ENCODE data around the gene GRAMD4. TPM values are rescaled to one million over a fixed set of nuclear protein-coding genes. Genes with fewer than 3 reads are reported as not detected.

The GRAMD4 gene
- polyA plus RNA-seq, 1 of the 3 experiments (the other 2 are of a cell fraction), result 15.5 TPM

DNA sequence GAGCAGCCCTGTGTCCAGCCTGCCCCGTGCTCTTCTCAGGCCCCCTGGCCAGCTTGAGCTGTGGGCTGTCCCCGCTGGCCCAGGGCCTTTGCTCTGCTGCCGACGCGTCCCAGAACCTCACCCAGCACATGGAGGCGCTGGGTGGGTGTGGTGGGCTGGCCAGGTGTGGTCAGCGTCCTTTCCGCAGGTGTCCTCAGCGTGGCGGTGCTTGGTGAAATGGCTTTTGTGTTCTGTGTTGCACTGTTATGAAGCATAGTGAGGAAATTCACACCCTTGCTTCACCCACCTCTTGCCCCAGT is 37.4 kb downstream of the GRAMD4 start:
- TF ChIP-seq MXI1 (IDR thresholded peaks at IDR 0.05; ENCODE audit: low read depth, low read length) (no peak), NFIC (IDR thresholded peaks at IDR 0.05; ENCODE audit: borderline replicate concordance) (no peak), FOXJ3 (CRISPR knock-in tag; IDR thresholded peaks at IDR 0.05) (no peak), GABPA (IDR thresholded peaks at IDR 0.05; ENCODE audit: low read depth) (no peak), USF2 (IDR thresholded peaks at IDR 0.05; ENCODE audit: borderline replicate concordance, low read depth, low read length) (no peak), ELF1 (IDR thresholded peaks at IDR 0.05) (no peak), TEAD4 (IDR thresholded peaks at IDR 0.05; ENCODE audit: borderline replicate concordance, insufficient read depth) (no peak), RCOR1 (IDR thresholded peaks at IDR 0.05; ENCODE audit: low read length) (no peak), CHD2 (IDR thresholded peaks at IDR 0.05; ENCODE audit: low read length, partially characterized antibody) (no peak), RAD21 (IDR thresholded peaks at IDR 0.05; ENCODE audit: low read length) (no peak), RFX5 (IDR thresholded peaks at IDR 0.05; ENCODE audit: low read length) (no peak), JUND (IDR thresholded peaks at IDR 0.05) (no peak), POLR2AphosphoS5 (IDR thresholded peaks at IDR 0.05; ENCODE audit: low read depth, low read length) (no peak)
- TF ChIP-seq, protein P1, sequence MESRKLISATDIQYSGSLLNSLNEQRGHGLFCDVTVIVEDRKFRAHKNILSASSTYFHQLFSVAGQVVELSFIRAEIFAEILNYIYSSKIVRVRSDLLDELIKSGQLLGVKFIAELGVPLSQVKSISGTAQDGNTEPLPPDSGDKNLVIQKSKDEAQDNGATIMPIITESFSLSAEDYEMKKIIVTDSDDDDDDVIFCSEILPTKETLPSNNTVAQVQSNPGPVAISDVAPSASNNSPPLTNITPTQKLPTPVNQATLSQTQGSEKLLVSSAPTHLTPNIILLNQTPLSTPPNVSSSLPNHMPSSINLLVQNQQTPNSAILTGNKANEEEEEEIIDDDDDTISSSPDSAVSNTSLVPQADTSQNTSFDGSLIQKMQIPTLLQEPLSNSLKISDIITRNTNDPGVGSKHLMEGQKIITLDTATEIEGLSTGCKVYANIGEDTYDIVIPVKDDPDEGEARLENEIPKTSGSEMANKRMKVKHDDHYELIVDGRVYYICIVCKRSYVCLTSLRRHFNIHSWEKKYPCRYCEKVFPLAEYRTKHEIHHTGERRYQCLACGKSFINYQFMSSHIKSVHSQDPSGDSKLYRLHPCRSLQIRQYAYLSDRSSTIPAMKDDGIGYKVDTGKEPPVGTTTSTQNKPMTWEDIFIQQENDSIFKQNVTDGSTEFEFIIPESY (IDR thresholded peaks at IDR 0.05; ENCODE audit: borderline replicate concordance, low read depth), result no peak
- TF ChIP-seq, protein P2, sequence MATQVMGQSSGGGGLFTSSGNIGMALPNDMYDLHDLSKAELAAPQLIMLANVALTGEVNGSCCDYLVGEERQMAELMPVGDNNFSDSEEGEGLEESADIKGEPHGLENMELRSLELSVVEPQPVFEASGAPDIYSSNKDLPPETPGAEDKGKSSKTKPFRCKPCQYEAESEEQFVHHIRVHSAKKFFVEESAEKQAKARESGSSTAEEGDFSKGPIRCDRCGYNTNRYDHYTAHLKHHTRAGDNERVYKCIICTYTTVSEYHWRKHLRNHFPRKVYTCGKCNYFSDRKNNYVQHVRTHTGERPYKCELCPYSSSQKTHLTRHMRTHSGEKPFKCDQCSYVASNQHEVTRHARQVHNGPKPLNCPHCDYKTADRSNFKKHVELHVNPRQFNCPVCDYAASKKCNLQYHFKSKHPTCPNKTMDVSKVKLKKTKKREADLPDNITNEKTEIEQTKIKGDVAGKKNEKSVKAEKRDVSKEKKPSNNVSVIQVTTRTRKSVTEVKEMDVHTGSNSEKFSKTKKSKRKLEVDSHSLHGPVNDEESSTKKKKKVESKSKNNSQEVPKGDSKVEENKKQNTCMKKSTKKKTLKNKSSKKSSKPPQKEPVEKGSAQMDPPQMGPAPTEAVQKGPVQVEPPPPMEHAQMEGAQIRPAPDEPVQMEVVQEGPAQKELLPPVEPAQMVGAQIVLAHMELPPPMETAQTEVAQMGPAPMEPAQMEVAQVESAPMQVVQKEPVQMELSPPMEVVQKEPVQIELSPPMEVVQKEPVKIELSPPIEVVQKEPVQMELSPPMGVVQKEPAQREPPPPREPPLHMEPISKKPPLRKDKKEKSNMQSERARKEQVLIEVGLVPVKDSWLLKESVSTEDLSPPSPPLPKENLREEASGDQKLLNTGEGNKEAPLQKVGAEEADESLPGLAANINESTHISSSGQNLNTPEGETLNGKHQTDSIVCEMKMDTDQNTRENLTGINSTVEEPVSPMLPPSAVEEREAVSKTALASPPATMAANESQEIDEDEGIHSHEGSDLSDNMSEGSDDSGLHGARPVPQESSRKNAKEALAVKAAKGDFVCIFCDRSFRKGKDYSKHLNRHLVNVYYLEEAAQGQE (IDR thresholded peaks at IDR 0.05; ENCODE audit: low read depth, low read length), result no peak
- Histone ChIP-seq H3K9ac (no peak overlapping the region), H3K27ac (ENCODE audit: low read depth in 2 of 2, low read length in 1 of 2) (no peak overlapping the region), H4K20me1 (ENCODE audit: insufficient read depth) (peaks cover 8% of the 10 kb centered on the region; the same call in 1 of the 2 replicates), H3K9me3 (no peaks in the 10 kb centered on the region), H3K36me3 (replicated peaks in 1 of 2; ENCODE audit: control insufficient read depth in 1 of 2, insufficient read depth in 2 of 2, low read length in 1 of 2) (no peaks in the 10 kb centered on the region), H3K4me3 (ENCODE audit: low read depth in 2 of 2, low read length in 1 of 2) (no peak overlapping the region), H3K4me1 (ENCODE audit: control insufficient read depth in 1 of 2, insufficient read depth in 2 of 2, low read depth in 1 of 2, low read length in 1 of 2) (peaks cover 0 to 40% of the 10 kb centered on the region in 2 experiments; a peak in 2 of 4 replicates), H3K27me3 (ENCODE audit: insufficient read depth) (no peaks in the 10 kb centered on the region), H2AFZ (ENCODE audit: low read depth) (no peak overlapping the region), H3F3A (replicated peaks; ENCODE audit: insufficient read depth) (no peaks in the 10 kb centered on the region), H3K4me2 (no peak overlapping the region), H3K79me2 (ENCODE audit: insufficient read depth) (no peaks in the 10 kb centered on the region), H3K9me2 (no peaks in the 10 kb centered on the region)
- DNase-seq, result no peak
- CTCF ChIA-PET, result interaction anchor here (4.2 kb wide), 1 partner anchor 94 kb away, joined by 20 read pairs; no protein-coding TSS in a partner anchor
- WGBS (ENCODE audit: low lambda C conversion rate), result 100% methylated on average over 8 of the region's 10 CpGs
- POLR2A ChIA-PET, result no interaction called here

Data from SK-N-SH (cell line).